Left cardiac atrium (tissue), 4 donors: ENCODE data around the gene AQP3. TPM values are rescaled to one million over a fixed set of nuclear protein-coding genes. Genes with fewer than 3 reads are reported as not detected.
"Not testable (repeated sequence)": the region's sequence is repeated elsewhere in the genome, so short reads cannot be mapped to it uniquely, and the experiment has no call there.

Experiments used
- ATAC-seq, 2 donors: fragments of 200-7000 bp; cut with Tn5 transposase; one replicate each; pipeline ENCODE4 v1.9.1; 2020; ENCODE audit warnings: mild to moderate bottlenecking in 2 of 2, moderate library complexity in 2 of 2
- DNase-seq: peaks from one replicate; pipeline ENCODE4 v3.0.0-alpha.2; 2020
- intact Hi-C, 2 donors: fragments of 100-400 bp; cut with DNase I; formaldehyde crosslinking; loops; one replicate each; pipeline versions ENCODE4 v1.14.1 to v1.15.1; 2022 to 2023
- microRNA-seq, 2 donors: library from miRNA; unstranded; fragments of <30 nt; microRNA quantifications; one replicate each; pipeline ENCODE4 v1.2.0, GENCODE V29; 2020
- total RNA-seq, 2 donors: library from RNA; stranded (reverse); fragmentation: NEBNext Ultra II Directional; extraction: Animal tissue kit (Norgen Biotek cat#: 25700); gene quantifications; one replicate each; pipeline ENCODE4 v1.2.1, GENCODE V29; 2021
- donor health status: DM: no; HTN: yes; CAD: no.
- donor health status: DM: no; HTN: yes; CAD: no; lungs with severe emphysema.
- donor health status: DM: yes; HTN: yes; CAD: no.
- donor health status: Dilated cardiomyopathy.

AQP3 gene
- total RNA-seq, 2 donors from 2014 or later: 14.0 to 22.5 TPM

GRCh38 chr9:33399047-33399446 is 48.3 kb downstream of the AQP3 start:
- DNase-seq, intact Hi-C loops, ATAC-seq: not testable (repeated sequence)

GRCh38 chr9:33397801-33398200 is 49.6 kb downstream of the AQP3 start:
- DNase-seq, ATAC-seq, intact Hi-C loops: not testable (repeated sequence)

- DNase-seq: not testable (repeated sequence)
Observed at GRCh38 chr9:33395159-33395879, 52.1 kb downstream of the AQP3 start.

GRCh38 chr9:33393986-33394385 is 53.4 kb downstream of the AQP3 start:
- ATAC-seq, intact Hi-C loops, DNase-seq: not testable (repeated sequence)

More at GRCh38 chr9:33395159-33395879, 52.1 kb downstream of the AQP3 start:
- intact Hi-C loops, ATAC-seq: not testable (repeated sequence)

DNA sequence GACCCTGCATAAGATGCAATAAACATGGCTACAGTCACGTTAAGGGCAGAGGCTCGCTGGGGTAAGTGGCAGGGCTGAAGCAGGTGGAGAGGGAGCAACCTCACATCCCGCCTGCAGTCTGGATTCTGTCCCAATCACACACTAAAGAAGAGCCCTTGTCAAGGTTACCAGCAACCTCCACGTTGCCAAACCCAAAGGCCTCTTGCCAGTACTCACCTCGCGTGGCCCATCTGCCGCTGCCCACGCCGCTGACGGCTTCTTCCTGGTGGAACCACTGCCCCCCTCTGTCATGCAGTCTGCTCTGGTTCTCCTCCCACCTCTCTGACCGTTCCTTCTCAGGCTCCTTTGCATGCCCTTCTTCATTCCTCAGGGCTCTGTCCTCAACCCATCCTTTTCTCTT is 53.8 kb downstream of the AQP3 start:
- intact Hi-C loops: no loop called here
- ATAC-seq (no peak), DNase-seq (peak; percentile 61)

- DNase-seq, ATAC-seq, intact Hi-C loops: not testable (repeated sequence)
Observed at GRCh38 chr9:33392591-33393021, 54.8 kb downstream of the AQP3 start.

Small RNAs within 50 kb of the gene (microRNA-seq; reads per million reads assigned to microRNA genes)
- gene MIR6851: 0 reads per million in 2 donors

Other genes with a start within 250 kb of the AQP3 start
- gene SPINK4, start 207.4 kb downstream of the AQP3 start, total RNA-seq: not detected
- gene BAG1, start 182.9 kb downstream of the AQP3 start, total RNA-seq: 100 to 1,000 TPM; 152 to 208 TPM
- 10 to 100 TPM; 45.3 to 45.9 TPM for gene CHMP5, start 182.5 kb downstream of the AQP3 start, total RNA-seq
- 10 to 100 TPM; 23.0 to 35.4 TPM for gene NFX1, start 157.1 kb downstream of the AQP3 start, total RNA-seq
- 100 to 1,000 TPM in 1 of 2 donors, 10 to 100 TPM in 1; 51.8 to 123 TPM for gene AQP7, start 45.0 kb downstream of the AQP3 start, total RNA-seq
- 10 to 100 TPM; 13.9 to 24.9 TPM for gene NOL6, start 26.3 kb upstream of the AQP3 start, total RNA-seq
- 1 to 10 TPM in 1 of 2 donors, not detected in 1; 1.1 TPM for gene ANKRD18B, start 76.7 kb upstream of the AQP3 start, total RNA-seq